ENCODE results near the gene ABCB4. TPM values are rescaled to one million over a fixed set of nuclear protein-coding genes. Genes with fewer than 3 reads are reported as not detected.
"Not testable (repeated sequence)": the region's sequence is repeated elsewhere in the genome, so short reads cannot be mapped to it uniquely, and the experiment has no call there.

ABCB4 gene
- total RNA-seq, 4 donors from 2014 or later: 0.70 to 16.5 (median 1.1) TPM

GRCh38 chr7:87463982-87464381 is 11.5 kb downstream of the ABCB4 start:
- Histone ChIP-seq H3K4me1 (no peaks in the 10 kb centered on the region), H3K36me3 (no peaks in the 10 kb centered on the region), H3K4me3 (no peak overlapping the region), H3K27me3 (no peaks in the 10 kb centered on the region), H3K9me3 (no peaks in the 10 kb centered on the region), H3K27ac (no peak overlapping the region)
- TF ChIP-seq POLR2A (IDR thresholded peaks at IDR 0.05) (no peak), CTCF (IDR thresholded peaks at IDR 0.05) (no peak)
- DNase-seq: no peak

- H3K27me3 ChIP-seq, H3K4me1 ChIP-seq, H3K9me3 ChIP-seq, H3K4me3 ChIP-seq, H3K36me3 ChIP-seq, H3K27ac ChIP-seq, DNase-seq: not testable (repeated sequence)
Observed at GRCh38 chr7:87460444-87460843, 15.0 kb downstream of the ABCB4 start.

GRCh38 chr7:87459941-87460340 is 15.5 kb downstream of the ABCB4 start:
- no peaks in the 10 kb centered on the region for H3K4me1 ChIP-seq
- H3K9me3 ChIP-seq: no peaks in the 10 kb centered on the region
- no peaks in the 10 kb centered on the region for H3K36me3 ChIP-seq
- no peak overlapping the region for H3K4me3 ChIP-seq
- H3K27ac ChIP-seq: no peak overlapping the region
- H3K27me3 ChIP-seq: no peaks in the 10 kb centered on the region
- DNase-seq: no peak
- TF ChIP-seq POLR2A (IDR thresholded peaks at IDR 0.05) (no peak), CTCF (IDR thresholded peaks at IDR 0.05) (no peak)

GRCh38 chr7:87458148-87458547 is 17.3 kb downstream of the ABCB4 start:
- no peak for TF ChIP-seq CTCF (IDR thresholded peaks at IDR 0.05)
- TF ChIP-seq POLR2A (IDR thresholded peaks at IDR 0.05): no peak
- H3K36me3 ChIP-seq: no peaks in the 10 kb centered on the region

GRCh38 chr7:87456247-87456646 is 19.2 kb downstream of the ABCB4 start:
- no peak for DNase-seq
- H3K9me3 ChIP-seq: no peaks in the 10 kb centered on the region
- H3K4me1 ChIP-seq: no peaks in the 10 kb centered on the region
- TF ChIP-seq POLR2A (IDR thresholded peaks at IDR 0.05): no peak
- TF ChIP-seq CTCF (IDR thresholded peaks at IDR 0.05): no peak
- H3K27ac ChIP-seq: no peak overlapping the region
- no peak overlapping the region for H3K4me3 ChIP-seq
- H3K36me3 ChIP-seq: no peaks in the 10 kb centered on the region
- no peaks in the 10 kb centered on the region for H3K27me3 ChIP-seq

More at GRCh38 chr7:87458148-87458547, 17.3 kb downstream of the ABCB4 start:
- H3K9me3 ChIP-seq: no peaks in the 10 kb centered on the region
- H3K27ac ChIP-seq: no peak overlapping the region
- H3K27me3 ChIP-seq: no peaks in the 10 kb centered on the region
- H3K4me3 ChIP-seq: no peak overlapping the region
- H3K4me1 ChIP-seq: no peaks in the 10 kb centered on the region
- no peak for DNase-seq

- TF ChIP-seq POLR2A (IDR thresholded peaks at IDR 0.05): no peak
- no peak for TF ChIP-seq CTCF (IDR thresholded peaks at IDR 0.05)
- H3K27me3 ChIP-seq: no peaks in the 10 kb centered on the region
- no peak overlapping the region for H3K27ac ChIP-seq
- H3K4me3 ChIP-seq: no peak overlapping the region
- no peaks in the 10 kb centered on the region for H3K4me1 ChIP-seq
- H3K36me3 ChIP-seq: no peaks in the 10 kb centered on the region
- no peak for DNase-seq
- no peaks in the 10 kb centered on the region for H3K9me3 ChIP-seq
Observed at GRCh38 chr7:87452279-87452678, 23.2 kb downstream of the ABCB4 start.
